Activated T-cell treated with anti-CD3 and anti-CD28 coated beads, Interleukin-2, amount 50 U/mL, for 1 hour (primary cell): Measurements from ENCODE around the gene OR2T29.
"Not testable (repeated sequence)": the region's sequence is repeated elsewhere in the genome, so short reads cannot be mapped to it uniquely, and the experiment has no call there.

ENCODE experiments used
- DNase-seq: peaks from one replicate; pipeline ENCODE4 v3.0.0-alpha.2; 2020

Gene OR2T29

GRCh38 chr1:248507773-248508172 lies 54.8 kb downstream of the OR2T29 start, which contains the start of gene OR2G6:
OR2G6 (plus strand) TSS chr1:248508073; CDS start chr1:248521647, 13,574 bp downstream.
- not testable (repeated sequence) for DNase-seq
